Caco-2 (cell line): Measurements from ENCODE around the gene R3HDM2. TPM values are rescaled to one million over a fixed set of nuclear protein-coding genes. Genes with fewer than 3 reads are reported as not detected.
"Not testable (repeated sequence)": the region's sequence is repeated elsewhere in the genome, so short reads cannot be mapped to it uniquely, and the experiment has no call there.

ENCODE experiments used
- BruUV-seq: library from RNA; stranded (reverse); fragments of 400-500 nt; replicated peaks from 2 replicates; lab custom pipeline; 2021; lab: Mats Ljungman, UMichigan
- CTCF ChIA-PET: fragments of 300-600 bp; sonication (Branson Sonifier 250); formaldehyde crosslinking; loops from one replicate; lab custom pipeline; 2022; ENCODE audit warnings: antibody characterized with exemption; lab: Charles Lee
- POLR2A ChIA-PET: fragments of 300-600 bp; sonication (Branson Sonifier 250); formaldehyde crosslinking; loops from one replicate; lab custom pipeline; 2022; ENCODE audit warnings: antibody characterized with exemption; lab: Charles Lee
- DNase-seq, 2 experiments: peaks; one replicate each; pipeline versions ENCODE4 v3.0.0 to v3.0.0-alpha.2; 2020 to 2022
- H3K27me3 ChIP-seq: replicated peaks from 2 replicates; pipeline ENCODE4 v1.6.0; 2011; ENCODE audit warnings: low read length; ENCODE audit not compliant: control insufficient read depth, insufficient read depth
- H3K36me3 ChIP-seq: 2 replicates; pipeline ENCODE4 v1.5.1; 2011; ENCODE audit warnings: low read length; ENCODE audit not compliant: control insufficient read depth, insufficient read depth
- H3K4me1 ChIP-seq: fragments of 250-450 bp; sonication (Bioruptor Pico); 2 replicates; pipeline ENCODE4 v1.5.1; 2020; ENCODE audit warnings: mild to moderate bottlenecking
- H3K4me3 ChIP-seq: 2 replicates; pipeline ENCODE4 v1.5.1; 2011; ENCODE audit warnings: low read depth, mild to moderate bottlenecking, control low read depth, low read length
- H3K9me3 ChIP-seq: fragments of 250-450 bp; sonication (Bioruptor Pico); 2 replicates; pipeline ENCODE4 v1.5.1; 2020; ENCODE audit warnings: mild to moderate bottlenecking, moderate library complexity
- H3K27ac Mint-ChIP-seq: one replicate; pipeline ENCODE4 v1.8.0; 2022; ENCODE audit warnings: mixed read lengths; ENCODE audit not compliant: unreplicated experiment
- H3K27me3 Mint-ChIP-seq: one replicate; pipeline ENCODE4 v1.8.0; 2022; ENCODE audit warnings: mixed read lengths; ENCODE audit not compliant: insufficient read depth, unreplicated experiment
- H3K36me3 Mint-ChIP-seq: one replicate; pipeline ENCODE4 v1.8.0; 2022; ENCODE audit warnings: mild to moderate bottlenecking, mixed read lengths; ENCODE audit not compliant: insufficient read depth, unreplicated experiment
- H3K4me1 Mint-ChIP-seq: one replicate; pipeline ENCODE4 v1.8.0; 2022; ENCODE audit warnings: low read depth, mixed read lengths; ENCODE audit not compliant: unreplicated experiment
- H3K4me3 Mint-ChIP-seq: one replicate; pipeline ENCODE4 v1.8.0; 2022; ENCODE audit warnings: mild to moderate bottlenecking, moderate library complexity, mixed read lengths; ENCODE audit not compliant: unreplicated experiment
- H3K9me3 Mint-ChIP-seq: one replicate; pipeline ENCODE4 v1.8.0; 2022; ENCODE audit warnings: mixed read lengths; ENCODE audit not compliant: unreplicated experiment
- intact Hi-C: fragments of 100-400 bp; cut with micrococcal nuclease; formaldehyde crosslinking; loops from one replicate; pipeline ENCODE4 v1.10.0; 2022; ENCODE audit not compliant: unreplicated experiment
- total RNA-seq: library from RNA; stranded (reverse); gene quantifications from 2 replicates; pipeline ENCODE4 v1.2.3, GENCODE V29; 2022
- TF ChIP-seq, protein P1 (sequence below), 2 experiments: fragments of 200-600 bp in 1 of 2; IDR thresholded peaks; 1 replicate in 1 of 2; 2 replicates in 1 of 2; pipeline versions ENCODE4 v1.5.1 to v1.8.0; 2011 to 2022; ENCODE audit warnings: antibody characterized with exemption in 1 of 2, control low read depth in 1 of 2, inconsistent platforms in 1 of 2, low read depth in 1 of 2, low read length in 1 of 2, mild to moderate bottlenecking in 1 of 2, moderate library complexity in 1 of 2; ENCODE audit not compliant: insufficient read depth in 1 of 2, severe bottlenecking in 1 of 2, unreplicated experiment in 1 of 2

The R3HDM2 gene
- total RNA-seq, 1 experiment from 2014 or later = 33.7 TPM

DNA sequence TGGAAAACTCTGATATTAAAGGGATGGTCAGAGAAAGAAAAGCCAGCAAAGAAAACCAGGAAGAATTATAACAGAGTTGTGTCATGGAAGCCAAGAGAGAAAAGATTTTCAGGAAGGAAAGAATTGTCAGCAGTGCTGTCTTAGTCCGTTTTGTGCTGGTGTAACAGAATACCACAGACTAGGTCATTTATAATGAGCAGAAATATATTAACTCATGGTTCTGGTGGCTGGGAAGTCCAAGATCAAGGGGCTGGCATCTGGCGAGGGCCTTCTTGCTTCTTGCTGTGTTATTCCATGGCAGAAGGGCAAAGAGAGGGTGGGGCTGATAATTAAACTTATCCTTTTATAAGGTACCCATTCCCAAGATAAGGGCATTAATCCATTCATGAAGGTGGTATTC lies 17.8 kb upstream of the R3HDM2 start:
- peaks cover 6% of the 10 kb centered on the region for H3K4me1 Mint-ChIP-seq
- no TSS peak for BruUV-seq
- TF ChIP-seq, protein P1, sequence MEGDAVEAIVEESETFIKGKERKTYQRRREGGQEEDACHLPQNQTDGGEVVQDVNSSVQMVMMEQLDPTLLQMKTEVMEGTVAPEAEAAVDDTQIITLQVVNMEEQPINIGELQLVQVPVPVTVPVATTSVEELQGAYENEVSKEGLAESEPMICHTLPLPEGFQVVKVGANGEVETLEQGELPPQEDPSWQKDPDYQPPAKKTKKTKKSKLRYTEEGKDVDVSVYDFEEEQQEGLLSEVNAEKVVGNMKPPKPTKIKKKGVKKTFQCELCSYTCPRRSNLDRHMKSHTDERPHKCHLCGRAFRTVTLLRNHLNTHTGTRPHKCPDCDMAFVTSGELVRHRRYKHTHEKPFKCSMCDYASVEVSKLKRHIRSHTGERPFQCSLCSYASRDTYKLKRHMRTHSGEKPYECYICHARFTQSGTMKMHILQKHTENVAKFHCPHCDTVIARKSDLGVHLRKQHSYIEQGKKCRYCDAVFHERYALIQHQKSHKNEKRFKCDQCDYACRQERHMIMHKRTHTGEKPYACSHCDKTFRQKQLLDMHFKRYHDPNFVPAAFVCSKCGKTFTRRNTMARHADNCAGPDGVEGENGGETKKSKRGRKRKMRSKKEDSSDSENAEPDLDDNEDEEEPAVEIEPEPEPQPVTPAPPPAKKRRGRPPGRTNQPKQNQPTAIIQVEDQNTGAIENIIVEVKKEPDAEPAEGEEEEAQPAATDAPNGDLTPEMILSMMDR (IDR thresholded peaks at IDR 0.05; ENCODE audit: insufficient read depth in 1 of 2, low read depth in 1 of 2, low read length in 1 of 2, severe bottlenecking in 1 of 2, unreplicated experiment in 1 of 2) = no peak
- no peaks in the 10 kb centered on the region for H3K36me3 Mint-ChIP-seq
- Histone ChIP-seq H3K4me1 (peaks cover 17% of the 10 kb centered on the region; the same call in 1 of the 2 replicates), H3K9me3 (no peaks in the 10 kb centered on the region), H3K36me3 (no peaks in the 10 kb centered on the region), H3K4me3 (no peak overlapping the region), H3K27me3 (no peaks in the 10 kb centered on the region)
- POLR2A ChIA-PET = interaction anchor here (0.6 kb wide), 1 partner anchor 39 kb away, joined by 4 read pairs; no protein-coding TSS in a partner anchor
- H3K4me3 Mint-ChIP-seq = no peak overlapping the region
- intact Hi-C loops = no loop called here
- H3K27ac Mint-ChIP-seq = no peak overlapping the region
- CTCF ChIA-PET = interaction anchor here (0.6 kb wide), 1 partner anchor 300 kb away, joined by 8 read pairs; no protein-coding TSS in a partner anchor
- H3K27me3 Mint-ChIP-seq = no peaks in the 10 kb centered on the region
- no peaks in the 10 kb centered on the region for H3K9me3 Mint-ChIP-seq
- DNase-seq = no peak

DNA sequence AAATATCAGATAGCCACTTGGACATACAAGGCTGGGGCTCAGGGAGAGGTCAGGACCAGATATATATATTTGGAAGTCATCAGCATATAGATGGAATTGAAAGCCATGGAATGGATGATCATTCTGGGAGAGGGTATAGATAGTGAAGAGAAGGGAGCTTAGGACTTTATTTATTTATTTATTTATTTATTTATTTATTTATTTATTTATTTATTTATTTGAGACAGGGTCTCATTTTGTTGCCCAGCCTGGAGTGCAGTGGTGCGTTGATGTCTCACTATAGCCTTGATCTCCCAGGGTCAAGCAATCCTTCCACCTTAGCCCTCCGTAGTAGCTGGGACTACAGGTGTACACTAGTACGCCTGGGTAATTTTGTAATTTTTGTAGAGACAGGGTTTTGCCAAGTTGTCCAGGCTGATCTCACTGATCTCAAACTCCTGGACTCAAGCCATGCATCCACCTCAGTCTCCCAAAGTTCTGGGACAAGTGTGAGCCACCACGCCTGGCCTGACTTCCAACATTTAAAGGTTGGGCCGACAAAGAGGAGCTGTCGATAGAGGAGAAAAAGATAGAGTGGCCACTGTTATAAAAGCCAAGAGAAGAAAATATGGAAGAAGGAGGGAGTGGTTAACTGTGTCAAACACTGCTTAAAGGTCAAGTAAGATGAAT lies 15.6 kb upstream of the R3HDM2 start:
- Mint-ChIP-seq H3K27ac (no peak overlapping the region), H3K4me3 (no peak overlapping the region), H3K36me3 (no peaks in the 10 kb centered on the region), H3K4me1 (no peaks in the 10 kb centered on the region), H3K27me3 (no peaks in the 10 kb centered on the region), H3K9me3 (no peaks in the 10 kb centered on the region)
- H3K9me3 ChIP-seq = no peaks in the 10 kb centered on the region
- TF ChIP-seq, protein P1 (IDR thresholded peaks at IDR 0.05; ENCODE audit: insufficient read depth in 1 of 2, low read depth in 1 of 2, low read length in 1 of 2, severe bottlenecking in 1 of 2, unreplicated experiment in 1 of 2) = no peak
- CTCF ChIA-PET = interaction anchor here (0.5 kb wide), 1 partner anchor 191 kb away, joined by 4 read pairs; no protein-coding TSS in a partner anchor
- POLR2A ChIA-PET = no interaction called here
- peaks cover 8% of the 10 kb centered on the region; the same call in 1 of the 2 replicates for H3K4me1 ChIP-seq
- BruUV-seq = no TSS peak
- no peak overlapping the region for H3K4me3 ChIP-seq
- DNase-seq = no peak
- intact Hi-C loops = no loop called here
- no peaks in the 10 kb centered on the region for H3K36me3 ChIP-seq
- no peaks in the 10 kb centered on the region for H3K27me3 ChIP-seq

DNA sequence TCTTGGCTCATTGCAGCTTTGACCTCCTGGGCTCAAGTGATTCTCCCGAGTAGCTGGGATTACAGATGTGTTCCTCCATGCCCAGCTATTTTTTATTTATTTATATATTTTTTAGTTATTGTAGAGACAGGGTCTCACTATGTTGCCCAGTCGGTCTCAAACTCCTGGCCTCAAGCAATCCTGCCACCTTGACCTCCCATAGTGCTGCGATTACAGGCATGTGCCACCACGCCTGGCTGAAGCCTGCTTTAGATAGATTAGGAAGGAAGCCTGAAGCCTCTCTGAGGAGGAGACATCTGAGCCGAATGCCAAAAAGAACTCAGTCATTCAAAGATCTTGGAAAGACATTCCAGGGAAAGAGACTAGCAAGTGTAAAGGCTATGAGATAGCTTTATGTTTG lies 13.9 kb upstream of the R3HDM2 start:
- CTCF ChIA-PET = no interaction called here
- Mint-ChIP-seq H3K9me3 (no peaks in the 10 kb centered on the region), H3K4me3 (no peak overlapping the region), H3K4me1 (no peaks in the 10 kb centered on the region), H3K27ac (no peak overlapping the region), H3K27me3 (no peaks in the 10 kb centered on the region), H3K36me3 (no peaks in the 10 kb centered on the region)
- no peaks in the 10 kb centered on the region for H3K9me3 ChIP-seq
- H3K4me3 ChIP-seq = no peak overlapping the region
- no TSS peak for BruUV-seq
- TF ChIP-seq, protein P1 (IDR thresholded peaks at IDR 0.05; ENCODE audit: insufficient read depth in 1 of 2, low read depth in 1 of 2, low read length in 1 of 2, severe bottlenecking in 1 of 2, unreplicated experiment in 1 of 2) = no peak
- H3K4me1 ChIP-seq = no peaks in the 10 kb centered on the region
- DNase-seq = no peak
- H3K36me3 ChIP-seq = no peaks in the 10 kb centered on the region
- POLR2A ChIA-PET = interaction anchor here (0.6 kb wide), 2 partner anchors 128 to 137 kb away, joined by 3 read pairs; no protein-coding TSS in a partner anchor
- intact Hi-C loops = no loop called here
- H3K27me3 ChIP-seq = no peaks in the 10 kb centered on the region

DNA sequence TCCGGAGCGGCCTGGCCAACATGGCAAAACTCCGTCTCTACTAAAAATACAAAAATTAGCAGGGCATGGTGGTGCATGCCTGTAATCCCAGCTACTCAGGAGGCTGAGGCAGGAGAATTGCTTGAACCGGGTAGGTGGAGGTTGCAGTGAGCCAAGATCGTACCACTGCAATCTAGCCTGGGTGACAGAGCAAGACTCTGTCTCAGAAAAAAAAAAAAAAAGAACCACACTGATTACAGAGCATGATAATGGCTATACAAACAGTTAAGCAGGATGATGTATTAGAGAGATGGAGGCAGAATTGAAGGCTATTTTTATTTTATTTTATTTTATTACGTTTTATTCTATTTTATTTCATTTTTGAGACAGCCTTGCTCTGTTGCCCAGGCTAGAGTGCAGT lies 13.5 kb upstream of the R3HDM2 start:
- BruUV-seq, H3K4me3 Mint-ChIP-seq, DNase-seq, H3K4me1 Mint-ChIP-seq, H3K36me3 ChIP-seq, H3K27me3 Mint-ChIP-seq, H3K9me3 Mint-ChIP-seq, intact Hi-C loops, H3K27me3 ChIP-seq, H3K4me1 ChIP-seq, H3K27ac Mint-ChIP-seq, H3K4me3 ChIP-seq, CTCF ChIA-PET, H3K9me3 ChIP-seq, H3K36me3 Mint-ChIP-seq: not testable (repeated sequence)
- POLR2A ChIA-PET = interaction anchor here (0.6 kb wide), 1 partner anchor 128 kb away, joined by 3 read pairs; no protein-coding TSS in a partner anchor
